Osteoblast (primary cell): ENCODE data around the gene TOP3B. TPM values are rescaled to one million over a fixed set of nuclear protein-coding genes. Genes with fewer than 3 reads are reported as not detected.
A peak's percentile ranks its signal among the peaks of the same experiment; 100 is the strongest.

Experiments used
- DNase-seq: peaks from one replicate; pipeline ENCODE4 v3.0.0; 2011; ENCODE audit warnings: low spot score, mixed read lengths; ENCODE audit not compliant: insufficient read length; ENCODE audit errors: missing footprints
- H2AFZ ChIP-seq: 2 replicates; pipeline ENCODE4 v1.6.0; 2011; ENCODE audit warnings: mild to moderate bottlenecking, low read length
- H3K27ac ChIP-seq: 2 replicates; pipeline ENCODE4 v1.5.1; 2011; ENCODE audit warnings: mild to moderate bottlenecking, low read depth, low read length, moderate library complexity
- H3K27me3 ChIP-seq: 2 replicates; pipeline ENCODE4 v1.6.0; 2012; ENCODE audit warnings: mild to moderate bottlenecking, control low read depth, inconsistent platforms, low read length, moderate library complexity; ENCODE audit not compliant: insufficient read depth
- H3K36me3 ChIP-seq: 2 replicates; pipeline ENCODE4 v1.5.1; 2011; ENCODE audit warnings: mild to moderate bottlenecking, low read length, control low read depth, moderate library complexity; ENCODE audit not compliant: insufficient read depth
- H3K4me1 ChIP-seq: 2 replicates; pipeline ENCODE4 v1.5.1; 2011; ENCODE audit warnings: mild to moderate bottlenecking, low read length, control low read depth, moderate library complexity; ENCODE audit not compliant: insufficient read depth
- H3K4me2 ChIP-seq: 2 replicates; pipeline ENCODE4 v1.6.0; 2011; ENCODE audit warnings: mild to moderate bottlenecking, low read length; ENCODE audit not compliant: insufficient read depth
- H3K4me3 ChIP-seq: fragments of 200-600 bp; sonication (generic); 3 replicates; pipeline ENCODE4 v1.5.1; 2012; ENCODE audit warnings: mild to moderate bottlenecking, low read length, inconsistent platforms; ENCODE audit not compliant: insufficient read depth
- H3K79me2 ChIP-seq: 2 replicates; pipeline ENCODE4 v1.6.0; 2012; ENCODE audit warnings: mild to moderate bottlenecking, low read length, control low read depth, inconsistent platforms; ENCODE audit not compliant: insufficient read depth
- H3K9me3 ChIP-seq: 2 replicates; pipeline ENCODE4 v1.5.1; 2011; ENCODE audit warnings: low read depth, low read length, control low read depth
- H4K20me1 ChIP-seq: 2 replicates; pipeline ENCODE4 v1.6.0; 2012; ENCODE audit warnings: mild to moderate bottlenecking, low read length, control low read depth; ENCODE audit not compliant: insufficient read depth
- total RNA-seq: library from RNA; depleted of rRNA; stranded (reverse); fragments of >200 nt; gene quantifications from 2 replicates; pipeline ENCODE4 v1.2.3, GENCODE V29; 2012
- TF ChIP-seq, protein P1 (sequence below): IDR thresholded peaks from 2 replicates; pipeline ENCODE4 v1.5.1; 2011; ENCODE audit warnings: mild to moderate bottlenecking, low read depth, low read length, moderate library complexity; ENCODE audit errors: extremely low read depth

Gene TOP3B
- total RNA-seq, 1 donor, result 27.9 TPM

- no peaks in the 10 kb centered on the region for H3K27me3 ChIP-seq
- no peak overlapping the region for H3K4me3 ChIP-seq
- H3K9me3 ChIP-seq, result no peaks in the 10 kb centered on the region
- peaks cover 25% of the 10 kb centered on the region for H3K4me1 ChIP-seq
- H3K79me2 ChIP-seq, result peaks cover 73% of the 10 kb centered on the region
- peaks cover 6% of the 10 kb centered on the region for H4K20me1 ChIP-seq
- no peak overlapping the region for H3K4me2 ChIP-seq
- TF ChIP-seq, protein P1, sequence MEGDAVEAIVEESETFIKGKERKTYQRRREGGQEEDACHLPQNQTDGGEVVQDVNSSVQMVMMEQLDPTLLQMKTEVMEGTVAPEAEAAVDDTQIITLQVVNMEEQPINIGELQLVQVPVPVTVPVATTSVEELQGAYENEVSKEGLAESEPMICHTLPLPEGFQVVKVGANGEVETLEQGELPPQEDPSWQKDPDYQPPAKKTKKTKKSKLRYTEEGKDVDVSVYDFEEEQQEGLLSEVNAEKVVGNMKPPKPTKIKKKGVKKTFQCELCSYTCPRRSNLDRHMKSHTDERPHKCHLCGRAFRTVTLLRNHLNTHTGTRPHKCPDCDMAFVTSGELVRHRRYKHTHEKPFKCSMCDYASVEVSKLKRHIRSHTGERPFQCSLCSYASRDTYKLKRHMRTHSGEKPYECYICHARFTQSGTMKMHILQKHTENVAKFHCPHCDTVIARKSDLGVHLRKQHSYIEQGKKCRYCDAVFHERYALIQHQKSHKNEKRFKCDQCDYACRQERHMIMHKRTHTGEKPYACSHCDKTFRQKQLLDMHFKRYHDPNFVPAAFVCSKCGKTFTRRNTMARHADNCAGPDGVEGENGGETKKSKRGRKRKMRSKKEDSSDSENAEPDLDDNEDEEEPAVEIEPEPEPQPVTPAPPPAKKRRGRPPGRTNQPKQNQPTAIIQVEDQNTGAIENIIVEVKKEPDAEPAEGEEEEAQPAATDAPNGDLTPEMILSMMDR, result no peak
- H2AFZ ChIP-seq, result no peak overlapping the region
- peak overlapping the region; percentile 82 for H3K27ac ChIP-seq
- DNase-seq, result no peak
- peaks cover 21% of the 10 kb centered on the region for H3K36me3 ChIP-seq
These were observed 34.2 kb downstream of the TOP3B start for GRCh38 chr22:21948390-21948789.

GRCh38 chr22:21947040-21948014, 35.3 kb downstream of the TOP3B start:
- Histone ChIP-seq H3K79me2 (peaks cover 70% of the 10 kb centered on the region), H4K20me1 (peaks cover 6% of the 10 kb centered on the region), H3K27me3 (no peaks in the 10 kb centered on the region), H3K9me3 (no peaks in the 10 kb centered on the region), H3K4me1 (peaks cover 33% of the 10 kb centered on the region), H3K4me3 (no peak overlapping the region), H2AFZ (peak overlapping the region; percentile 58), H3K27ac (peak overlapping the region; percentile 82), H3K36me3 (peaks cover 21% of the 10 kb centered on the region), H3K4me2 (peak overlapping the region; percentile 67)
- DNase-seq, result peak; percentile 93
- TF ChIP-seq, protein P1, result peak; percentile 56

DNA sequence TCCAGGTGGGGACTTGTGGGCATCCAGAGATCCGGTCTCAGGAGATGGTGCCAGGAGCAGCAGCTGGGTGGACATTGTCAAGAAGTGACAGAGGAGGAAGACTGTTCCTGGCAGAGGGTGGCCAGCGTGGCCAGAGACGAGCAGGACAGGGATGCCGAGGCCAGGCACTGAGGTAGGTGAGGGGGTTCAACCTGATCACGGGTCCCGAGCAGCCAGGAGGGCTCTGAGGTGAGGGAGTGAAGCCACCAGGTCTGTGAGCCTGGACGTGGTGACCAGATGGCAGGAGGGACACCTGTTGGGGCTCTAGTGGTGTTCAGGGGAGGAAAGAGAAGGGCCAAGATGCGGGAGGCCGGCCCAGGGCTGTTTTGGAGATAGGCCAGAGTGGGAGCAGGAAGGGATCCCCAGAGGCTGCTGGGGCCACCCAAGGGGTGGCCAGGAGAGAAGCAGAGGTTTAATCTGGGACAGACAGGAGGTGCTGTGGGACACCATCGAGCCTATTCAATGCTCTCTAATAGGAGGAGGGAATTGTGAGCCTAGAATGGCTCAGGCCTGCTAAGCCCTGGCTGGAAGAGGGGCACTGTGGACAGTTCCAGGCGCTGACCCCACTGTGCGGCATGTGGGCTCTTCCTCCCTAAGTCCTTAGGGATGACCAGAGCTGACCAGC, 36.2 kb downstream of the TOP3B start:
- H3K79me2 ChIP-seq, result peaks cover 68% of the 10 kb centered on the region
- no peak overlapping the region for H3K4me3 ChIP-seq
- peak overlapping the region; percentile 82 for H3K27ac ChIP-seq

More for the DNA sequence above, 36.2 kb downstream of the TOP3B start:
- Histone ChIP-seq H3K27me3 (no peaks in the 10 kb centered on the region), H4K20me1 (no peaks in the 10 kb centered on the region), H3K4me1 (peaks cover 35% of the 10 kb centered on the region), H2AFZ (no peak overlapping the region), H3K4me2 (no peak overlapping the region), H3K36me3 (peaks cover 25% of the 10 kb centered on the region), H3K9me3 (no peaks in the 10 kb centered on the region)
- TF ChIP-seq, protein P1, result no peak
- DNase-seq, result peak; percentile 38
